HepG2 (cell line): Measurements from ENCODE around the gene ADRM1. TPM values are rescaled to one million over a fixed set of nuclear protein-coding genes. Genes with fewer than 3 reads are reported as not detected.
A peak's percentile ranks its signal among the peaks of the same experiment; 100 is the strongest.

Source experiments
- ARHGAP35 ChIP-seq: sonication (generic); formaldehyde crosslinking; IDR thresholded peaks from 2 replicates; pipeline ENCODE4 v1.9.0; 2022; ENCODE audit warnings: mild to moderate bottlenecking, inconsistent platforms, moderate library complexity, missing genetic modification reagents, borderline replicate concordance
- ARNTL ChIP-seq: sonication (generic); formaldehyde crosslinking; IDR thresholded peaks from 2 replicates; pipeline ENCODE4 v1.4.0; 2020; ENCODE audit warnings: mild to moderate bottlenecking, missing genetic modification reagents
- E2F1 ChIP-seq: sonication (generic); formaldehyde crosslinking; IDR thresholded peaks from 2 replicates; pipeline ENCODE4 v1.5.0; 2020; ENCODE audit warnings: missing genetic modification reagents
- EED ChIP-seq: sonication (generic); formaldehyde crosslinking; IDR thresholded peaks from 2 replicates; pipeline ENCODE4 v1.5.0; 2020; ENCODE audit warnings: mild to moderate bottlenecking, missing genetic modification reagents
- JUN ChIP-seq: sonication (generic); formaldehyde crosslinking; IDR thresholded peaks from 2 replicates; pipeline ENCODE4 v1.4.0; 2020; ENCODE audit warnings: mild to moderate bottlenecking, missing genetic modification reagents
- KIAA2018 ChIP-seq: sonication (generic); formaldehyde crosslinking; IDR thresholded peaks from 2 replicates; pipeline ENCODE4 v1.5.0; 2020; ENCODE audit warnings: mild to moderate bottlenecking, missing genetic modification reagents, borderline replicate concordance
- NFKBIZ ChIP-seq: IDR thresholded peaks from 2 replicates; pipeline ENCODE4 v1.6.1; 2018; ENCODE audit warnings: missing genetic modification reagents, missing compliant biosample characterization
- PAF1 ChIP-seq: IDR thresholded peaks from 2 replicates; pipeline ENCODE4 v1.6.1; 2016; ENCODE audit warnings: missing genetic modification reagents, missing compliant biosample characterization
- PHF20 ChIP-seq: sonication (generic); formaldehyde crosslinking; IDR thresholded peaks from 2 replicates; pipeline ENCODE4 v1.5.0; 2020; ENCODE audit warnings: mild to moderate bottlenecking, missing genetic modification reagents
- SRSF1 ChIP-seq: fragments of 200-400 bp; formaldehyde crosslinking; optimal IDR thresholded peaks from 2 replicates; pipeline ENCODE3; 2017; ENCODE audit warnings: mild to moderate bottlenecking, low read depth, low read length, moderate library complexity
- YEATS2 ChIP-seq: sonication (generic); formaldehyde crosslinking; IDR thresholded peaks from 2 replicates; pipeline ENCODE4 v1.4.0; 2020; ENCODE audit warnings: missing genetic modification reagents, borderline replicate concordance
- ZBTB33 ChIP-seq: sonication (generic); formaldehyde crosslinking; IDR thresholded peaks from 2 replicates; pipeline ENCODE4 v1.4.0; 2020; ENCODE audit warnings: missing genetic modification reagents
- ZNF547 ChIP-seq: sonication (generic); formaldehyde crosslinking; IDR thresholded peaks from 2 replicates; pipeline ENCODE4 v1.5.1; 2020; ENCODE audit warnings: mild to moderate bottlenecking, missing genetic modification reagents
- ZNF781 ChIP-seq: sonication (generic); formaldehyde crosslinking; IDR thresholded peaks from 2 replicates; pipeline ENCODE4 v1.5.1; 2020; ENCODE audit warnings: borderline replicate concordance, mild to moderate bottlenecking, missing genetic modification reagents; ENCODE audit errors: not compliant biosample characterization
- polyA plus RNA-seq, 8 experiments: library from polyadenylated mRNA; depleted of rRNA in 3 of 8; stranded (reverse) in 7 of 8; unstranded in 1 of 8; fragments of >200 nt; fragmentation: Illumina TruSeq in 4 of 8; extraction: Trizol in 4 of 8; gene quantifications; 2 replicates each; pipeline versions ENCODE4 v1.2.1 to v1.2.3, GENCODE V29; 2011 to 2016; ENCODE audit warnings: low read depth in 4 of 8, missing spikeins in 1 of 8, mixed read lengths in 1 of 8; ENCODE audit not compliant: insufficient read depth in 1 of 8
- total RNA-seq, 5 experiments: library from RNA; depleted of rRNA; stranded (reverse); fragments of >200 nt; fragmentation: Illumina TruSeq; extraction: Trizol; gene quantifications; 2 replicates each; pipeline ENCODE4 v1.2.3, GENCODE V29; 2016; ENCODE audit warnings: low read depth in 1 of 5
- TF ChIP-seq, protein P1 (sequence below): IDR thresholded peaks from 2 replicates; pipeline ENCODE4 v1.6.1; 2016
- TF ChIP-seq, protein P2 (sequence below): sonication (generic); formaldehyde crosslinking; IDR thresholded peaks from 2 replicates; pipeline ENCODE4 v1.8.1; 2023; ENCODE audit warnings: missing genetic modification reagents, mild to moderate bottlenecking, borderline replicate concordance

Gene ADRM1
- total and polyA plus RNA-seq, 2 of the 13 experiments (the other 11 are each of a cell fraction or from before 2014, with no cell fraction given): 92.9 to 154 TPM

DNA sequence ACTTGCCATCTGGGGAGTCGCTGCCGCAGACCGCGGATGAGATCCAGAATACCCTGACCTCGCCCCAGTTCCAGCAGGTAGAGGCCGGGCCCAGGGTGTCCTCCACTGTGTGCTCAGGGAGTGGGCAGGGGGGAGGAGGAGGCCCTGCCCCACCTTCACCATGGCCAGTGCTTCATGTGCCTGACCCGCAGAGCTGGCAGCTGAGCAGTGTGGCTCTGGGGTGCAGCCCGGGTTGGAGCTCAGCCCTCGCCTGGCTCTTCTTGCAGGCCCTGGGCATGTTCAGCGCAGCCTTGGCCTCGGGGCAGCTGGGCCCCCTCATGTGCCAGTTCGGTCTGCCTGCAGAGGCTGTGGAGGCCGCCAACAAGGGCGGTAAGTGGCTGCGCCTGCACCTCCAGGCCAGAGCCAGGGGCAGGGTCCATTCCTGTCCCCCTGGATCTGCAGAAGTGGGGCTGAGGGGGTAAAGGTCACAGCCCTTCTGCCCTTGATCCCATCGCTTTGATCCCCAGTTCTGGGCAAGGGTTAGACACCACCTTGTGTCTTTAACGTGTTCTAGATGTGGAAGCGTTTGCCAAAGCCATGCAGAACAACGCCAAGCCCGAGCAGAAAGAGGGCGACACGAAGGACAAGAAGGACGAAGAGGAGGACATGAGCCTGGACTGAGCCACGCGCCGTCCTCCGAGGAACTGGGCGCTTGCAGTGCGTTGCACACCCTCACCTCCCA lies 5.5 kb downstream of the ADRM1 start (continued):
- TF ChIP-seq E2F1 (CRISPR knock-in tag) (no peak), ZNF547 (CRISPR knock-in tag) (no peak), ARNTL (CRISPR knock-in tag) (no peak), PHF20 (CRISPR knock-in tag) (no peak), PAF1 (no peak), YEATS2 (CRISPR knock-in tag) (no peak), SRSF1 (no peak), NFKBIZ (CRISPR knock-in tag) (no peak), JUN (CRISPR knock-in tag) (no peak), ARHGAP35 (CRISPR knock-in tag) (no peak), ZNF781 (CRISPR knock-in tag) (no peak), EED (CRISPR knock-in tag) (peak; percentile 52; the same call in 1 of the 2 replicates), ZBTB33 (CRISPR knock-in tag) (peak; percentile 74), KIAA2018 (no peak)
- TF ChIP-seq, protein P1, sequence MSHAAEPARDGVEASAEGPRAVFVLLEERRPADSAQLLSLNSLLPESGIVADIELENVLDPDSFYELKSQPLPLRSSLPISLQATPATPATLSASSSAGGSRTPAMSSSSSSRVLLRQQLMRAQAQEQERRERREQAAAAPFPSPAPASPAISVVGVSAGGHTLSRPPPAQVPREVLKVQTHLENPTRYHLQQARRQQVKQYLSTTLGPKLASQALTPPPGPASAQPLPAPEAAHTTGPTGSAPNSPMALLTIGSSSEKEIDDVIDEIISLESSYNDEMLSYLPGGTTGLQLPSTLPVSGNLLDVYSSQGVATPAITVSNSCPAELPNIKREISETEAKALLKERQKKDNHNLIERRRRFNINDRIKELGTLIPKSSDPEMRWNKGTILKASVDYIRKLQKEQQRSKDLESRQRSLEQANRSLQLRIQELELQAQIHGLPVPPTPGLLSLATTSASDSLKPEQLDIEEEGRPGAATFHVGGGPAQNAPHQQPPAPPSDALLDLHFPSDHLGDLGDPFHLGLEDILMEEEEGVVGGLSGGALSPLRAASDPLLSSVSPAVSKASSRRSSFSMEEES (CRISPR knock-in tag): no peak
- TF ChIP-seq, protein P2, sequence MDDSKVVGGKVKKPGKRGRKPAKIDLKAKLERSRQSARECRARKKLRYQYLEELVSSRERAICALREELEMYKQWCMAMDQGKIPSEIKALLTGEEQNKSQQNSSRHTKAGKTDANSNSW (CRISPR knock-in tag): no peak
